Right atrium auricular region (tissue), 2 donors: Measurements from ENCODE around the gene LTBP3. TPM values are rescaled to one million over a fixed set of nuclear protein-coding genes. Genes with fewer than 3 reads are reported as not detected.

Experiments
- DNase-seq: peaks from one replicate; pipeline ENCODE4 v3.0.0-alpha.2; 2019; ENCODE audit warnings: low spot score
- H3K27ac ChIP-seq, 2 donors: fragments of 200-600 bp; sonication (generic); 1 replicate in 1 of 2; 2 replicates in 1 of 2; pipeline ENCODE4 v1.5.1; 2016 to 2019
- H3K27me3 ChIP-seq, 2 donors: fragments of 200-600 bp; sonication (generic); one replicate each; pipeline versions ENCODE4 v1.5.1 to v1.6.0; 2017 to 2019
- H3K36me3 ChIP-seq: fragments of 200-600 bp; sonication (generic); one replicate; pipeline ENCODE4 v1.5.1; 2016
- H3K4me1 ChIP-seq, 2 donors: fragments of 200-600 bp; sonication (generic); one replicate each; pipeline versions ENCODE4 v1.5.1 to v1.6.0; 2017 to 2019
- H3K4me3 ChIP-seq, 2 donors: fragments of 200-600 bp; sonication (generic); 1 replicate in 1 of 2; 2 replicates in 1 of 2; pipeline ENCODE4 v1.5.1; 2017 to 2019; ENCODE audit warnings: mild to moderate bottlenecking in 1 of 2, moderate library complexity in 1 of 2
- H3K9me3 ChIP-seq, 2 donors: fragments of 200-600 bp; sonication (generic); one replicate each; pipeline ENCODE4 v1.5.1; 2019
- total RNA-seq, 2 donors: library from RNA; depleted of rRNA; stranded (reverse); fragments of >200 nt; gene quantifications; one replicate each; pipeline ENCODE4 v1.1.0, GENCODE V29; 2016
- TF ChIP-seq, protein P1 (sequence below), 2 donors: fragments of 200-600 bp; sonication (generic); IDR thresholded peaks; one replicate each; pipeline ENCODE4 v1.5.1; 2019; ENCODE audit warnings: antibody characterized with exemption in 2 of 2

LTBP3 gene
- total RNA-seq, 2 donors from 2014 or later = 114 to 161 TPM

DNA sequence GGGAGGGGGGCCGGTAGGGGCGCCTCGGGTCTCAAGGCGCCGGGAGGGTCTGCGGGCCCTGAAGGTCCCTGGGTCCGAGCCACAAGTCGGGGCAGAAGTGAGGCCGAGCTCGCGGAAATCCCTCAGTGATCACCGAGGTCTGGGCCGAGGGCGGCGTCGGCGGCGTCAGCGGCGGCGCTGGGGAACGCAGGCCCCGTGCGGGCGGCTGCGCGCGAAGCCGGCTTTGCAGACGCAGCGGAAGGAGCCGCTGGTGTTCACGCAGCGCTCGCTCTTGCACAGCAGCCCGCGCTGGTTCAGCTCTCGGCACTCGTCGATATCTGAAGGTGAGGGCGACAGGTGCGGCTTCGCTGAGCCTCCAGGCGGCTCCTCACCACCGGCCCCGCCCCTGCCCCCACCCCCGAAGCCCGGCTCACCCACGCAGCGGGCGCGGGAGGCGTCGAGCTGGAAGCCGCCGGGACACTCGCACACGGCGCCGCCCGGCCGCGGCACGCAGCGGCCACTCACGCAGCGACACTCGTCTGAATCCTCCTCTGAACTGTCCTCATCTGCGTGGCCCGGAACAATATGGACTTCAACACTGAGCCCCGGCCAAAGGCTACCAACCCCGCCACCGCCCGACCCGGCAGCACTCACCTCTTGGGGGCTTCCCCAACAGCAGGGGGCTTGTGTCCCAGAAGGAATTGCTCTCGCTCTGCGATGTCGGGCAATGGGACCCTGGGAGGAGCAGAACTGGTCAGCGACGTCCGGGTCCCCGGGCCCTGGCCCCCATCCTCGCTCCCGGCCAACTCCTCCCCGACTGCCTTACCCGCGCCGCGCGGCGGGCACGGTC lies 19.0 kb downstream of the LTBP3 start:
- peak overlapping the region; percentile 87 to 90 for H3K27ac ChIP-seq
- no peaks in the 10 kb centered on the region for H3K9me3 ChIP-seq
- peaks cover 35% of the 10 kb centered on the region for H3K36me3 ChIP-seq
- peaks cover 0 to 23% of the 10 kb centered on the region in 2 donors for H3K4me1 ChIP-seq
- TF ChIP-seq, protein P1, sequence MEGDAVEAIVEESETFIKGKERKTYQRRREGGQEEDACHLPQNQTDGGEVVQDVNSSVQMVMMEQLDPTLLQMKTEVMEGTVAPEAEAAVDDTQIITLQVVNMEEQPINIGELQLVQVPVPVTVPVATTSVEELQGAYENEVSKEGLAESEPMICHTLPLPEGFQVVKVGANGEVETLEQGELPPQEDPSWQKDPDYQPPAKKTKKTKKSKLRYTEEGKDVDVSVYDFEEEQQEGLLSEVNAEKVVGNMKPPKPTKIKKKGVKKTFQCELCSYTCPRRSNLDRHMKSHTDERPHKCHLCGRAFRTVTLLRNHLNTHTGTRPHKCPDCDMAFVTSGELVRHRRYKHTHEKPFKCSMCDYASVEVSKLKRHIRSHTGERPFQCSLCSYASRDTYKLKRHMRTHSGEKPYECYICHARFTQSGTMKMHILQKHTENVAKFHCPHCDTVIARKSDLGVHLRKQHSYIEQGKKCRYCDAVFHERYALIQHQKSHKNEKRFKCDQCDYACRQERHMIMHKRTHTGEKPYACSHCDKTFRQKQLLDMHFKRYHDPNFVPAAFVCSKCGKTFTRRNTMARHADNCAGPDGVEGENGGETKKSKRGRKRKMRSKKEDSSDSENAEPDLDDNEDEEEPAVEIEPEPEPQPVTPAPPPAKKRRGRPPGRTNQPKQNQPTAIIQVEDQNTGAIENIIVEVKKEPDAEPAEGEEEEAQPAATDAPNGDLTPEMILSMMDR (IDR thresholded peaks at IDR 0.05) = no peak
- H3K4me3 ChIP-seq = peak overlapping the region in 1 of 2 donors; percentile 51
- no peak for DNase-seq
- no peaks in the 10 kb centered on the region for H3K27me3 ChIP-seq

DNA sequence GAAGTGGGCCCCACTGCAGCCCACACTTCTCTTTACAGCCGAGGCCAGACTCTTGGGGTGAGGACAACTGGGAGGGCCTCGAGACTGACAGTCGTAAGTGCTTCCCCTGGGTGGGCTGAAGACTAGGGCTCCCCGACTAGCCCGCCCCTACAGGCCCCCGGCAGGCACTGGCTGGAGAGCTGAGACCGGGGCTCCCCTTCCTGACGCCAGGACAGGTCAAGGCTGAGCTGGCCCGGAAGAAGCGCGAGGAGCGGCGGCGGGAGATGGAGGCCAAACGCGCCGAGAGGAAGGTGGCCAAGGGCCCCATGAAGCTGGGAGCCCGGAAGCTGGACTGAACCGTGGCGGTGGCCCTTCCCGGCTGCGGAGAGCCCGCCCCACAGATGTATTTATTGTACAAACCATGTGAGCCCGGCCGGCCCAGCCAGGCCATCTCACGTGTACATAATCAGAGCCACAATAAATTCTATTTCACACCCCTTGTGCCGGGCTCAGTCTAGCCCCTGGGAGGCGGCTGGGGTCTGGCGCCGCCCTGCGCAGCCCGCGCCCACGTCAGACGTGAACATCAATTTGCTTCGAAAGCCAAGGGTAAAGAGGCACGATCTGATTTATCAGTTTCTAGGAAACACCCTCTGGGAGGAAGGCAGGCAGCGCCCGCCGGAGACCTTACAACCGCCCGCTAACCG lies 19.8 kb downstream of the LTBP3 start:
- TF ChIP-seq, protein P1 (IDR thresholded peaks at IDR 0.05) = no peak
- Histone ChIP-seq H3K36me3 (peaks cover 36% of the 10 kb centered on the region), H3K27ac (no peak overlapping the region)

GRCh38 chr11:65537620-65538231 lies 20.4 kb downstream of the LTBP3 start:
- Histone ChIP-seq H3K36me3 (peaks cover 43% of the 10 kb centered on the region), H3K27me3 (no peaks in the 10 kb centered on the region), H3K4me3 (no peak overlapping the region), H3K27ac (no peak overlapping the region), H3K9me3 (no peaks in the 10 kb centered on the region), H3K4me1 (peaks cover 0 to 23% of the 10 kb centered on the region in 2 donors)
- DNase-seq = no peak
- TF ChIP-seq, protein P1 (IDR thresholded peaks at IDR 0.05) = no peak

More for the DNA sequence above, 19.8 kb downstream of the LTBP3 start:
- no peak overlapping the region for H3K4me3 ChIP-seq
- peaks cover 0 to 23% of the 10 kb centered on the region in 2 donors for H3K4me1 ChIP-seq
- H3K9me3 ChIP-seq = no peaks in the 10 kb centered on the region
- DNase-seq = no peak
- no peaks in the 10 kb centered on the region for H3K27me3 ChIP-seq

- TF ChIP-seq, protein P1 (IDR thresholded peaks at IDR 0.05) = no peak
- Histone ChIP-seq H3K36me3 (peaks cover 47% of the 10 kb centered on the region), H3K27ac (no peak overlapping the region)
Measured at GRCh38 chr11:65537296-65537597, 20.9 kb downstream of the LTBP3 start.

DNA sequence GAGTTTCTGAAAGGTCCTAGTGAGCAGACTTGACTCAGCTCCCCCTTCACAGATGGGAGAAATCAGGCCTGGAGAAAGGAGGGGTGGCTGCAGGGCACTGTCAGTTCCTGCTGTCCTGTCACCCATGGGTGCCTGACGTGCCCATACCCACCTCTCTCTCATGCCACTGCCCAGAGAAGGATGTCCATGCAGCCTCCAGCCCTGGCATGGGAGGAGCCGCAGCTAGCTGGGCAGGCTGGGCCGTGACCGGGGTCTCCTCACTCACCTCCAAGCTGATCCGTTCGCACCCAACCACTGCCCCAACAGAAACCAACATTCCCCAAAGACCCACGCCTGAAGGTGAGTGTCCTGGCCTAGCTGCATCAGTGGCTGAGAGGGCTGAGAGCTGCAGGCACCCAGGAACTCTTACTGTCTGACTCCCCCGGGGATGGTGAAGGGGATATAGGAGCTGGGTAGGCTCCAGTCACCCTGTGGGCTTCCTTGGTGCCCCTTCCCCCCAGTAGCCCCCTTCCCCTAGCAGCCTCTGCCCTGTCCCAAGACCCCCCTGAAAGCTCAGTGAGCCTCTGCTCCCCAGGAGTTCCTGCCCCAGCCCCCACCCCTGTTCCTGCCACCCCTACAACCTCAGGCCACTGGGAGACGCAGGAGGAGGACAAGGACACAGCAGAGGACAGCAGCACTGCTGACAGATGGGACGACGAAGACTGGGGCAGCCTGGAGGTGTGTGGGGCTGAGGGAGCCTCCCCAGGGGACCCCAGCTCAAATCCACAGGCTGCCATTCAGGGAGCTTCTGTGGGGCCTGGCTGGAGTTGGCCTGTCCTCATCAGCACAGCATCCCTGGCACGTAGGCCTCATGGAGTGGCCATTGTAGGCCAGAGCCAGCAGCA lies 21.5 kb downstream of the LTBP3 start:
- TF ChIP-seq, protein P1 (IDR thresholded peaks at IDR 0.05) = no peak
- no peak overlapping the region for H3K27ac ChIP-seq
- peaks cover 0 to 20% of the 10 kb centered on the region in 2 donors for H3K4me1 ChIP-seq
- H3K4me3 ChIP-seq = no peak overlapping the region
- H3K9me3 ChIP-seq = no peaks in the 10 kb centered on the region
- H3K36me3 ChIP-seq = peaks cover 53% of the 10 kb centered on the region
- H3K27me3 ChIP-seq = no peaks in the 10 kb centered on the region
- DNase-seq = no peak

More at GRCh38 chr11:65537296-65537597, 20.9 kb downstream of the LTBP3 start:
- H3K9me3 ChIP-seq = no peaks in the 10 kb centered on the region
- no peaks in the 10 kb centered on the region for H3K27me3 ChIP-seq
- H3K4me1 ChIP-seq = peaks cover 0 to 23% of the 10 kb centered on the region in 2 donors
- no peak for DNase-seq
- H3K4me3 ChIP-seq = no peak overlapping the region
